ENCODE measurements around the gene TMEM273.
"Not testable (repeated sequence)": the region's sequence is repeated elsewhere in the genome, so short reads cannot be mapped to it uniquely, and the experiment has no call there.

The TMEM273 gene

GRCh38 chr10:49217645-49218044 lies 29.5 kb upstream of the TMEM273 start:
- H3K27ac Mint-ChIP-seq: no peak overlapping the region

DNA sequence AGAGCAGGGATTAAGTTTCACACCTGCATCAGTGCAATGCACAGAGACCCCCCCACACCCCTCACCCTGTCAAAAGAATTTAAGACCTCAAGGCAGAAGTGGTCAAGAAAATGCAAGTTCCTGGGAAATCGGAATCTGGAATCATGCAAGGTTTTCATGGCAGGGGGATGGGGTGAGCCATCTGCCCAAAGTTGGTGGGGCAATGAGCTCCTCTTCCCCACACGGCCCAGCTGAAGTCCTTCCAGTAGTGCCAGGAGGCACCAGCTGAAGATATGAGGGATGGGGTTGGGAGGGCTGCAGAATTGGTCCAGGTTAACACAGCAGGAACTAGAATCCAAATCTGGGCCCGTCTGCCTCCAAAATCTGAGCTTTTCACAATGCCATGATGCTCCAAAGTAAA lies 25.0 kb upstream of the TMEM273 start:
- Mint-ChIP-seq H3K4me1 (ENCODE audit: low read depth) (peaks cover 10% of the 10 kb centered on the region), H3K27me3 (peaks cover 28% of the 10 kb centered on the region)

More at GRCh38 chr10:49217645-49218044, 29.5 kb upstream of the TMEM273 start:
- Mint-ChIP-seq H3K27me3 (peaks cover 37% of the 10 kb centered on the region), H3K9me3 (no peaks in the 10 kb centered on the region), H3K36me3 (ENCODE audit: low read depth) (no peaks in the 10 kb centered on the region), H3K4me3 (no peak overlapping the region), H3K4me1 (ENCODE audit: low read depth) (peaks cover 10% of the 10 kb centered on the region)

DNA sequence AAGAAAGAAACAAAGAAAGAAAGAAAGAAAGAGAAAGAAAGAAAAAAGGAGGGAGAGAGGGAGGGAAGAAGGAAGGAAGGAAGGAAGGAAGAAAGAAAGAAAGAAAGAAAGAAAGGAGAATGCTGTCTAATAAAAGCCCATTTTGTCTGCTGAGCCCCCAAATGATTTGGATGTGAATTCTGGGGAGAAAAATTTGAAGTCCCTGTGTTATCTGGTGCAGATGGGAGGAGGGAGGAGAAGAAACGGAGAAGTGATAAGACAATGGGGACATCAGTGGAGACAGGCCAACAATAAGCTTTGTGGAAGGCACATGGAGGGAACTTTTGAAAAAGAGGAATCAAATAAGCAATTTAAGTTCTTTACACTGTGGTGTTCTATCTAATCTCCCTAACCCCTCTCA lies 24.6 kb upstream of the TMEM273 start:
- H3K27ac Mint-ChIP-seq: no peak overlapping the region
- H3K36me3 Mint-ChIP-seq (ENCODE audit: low read depth): no peaks in the 10 kb centered on the region
- no peak overlapping the region for H3K4me3 Mint-ChIP-seq
- H3K4me1 Mint-ChIP-seq (ENCODE audit: low read depth): peaks cover 10% of the 10 kb centered on the region
- no peaks in the 10 kb centered on the region for H3K9me3 Mint-ChIP-seq
- H3K27me3 Mint-ChIP-seq: peaks cover 28% of the 10 kb centered on the region

More for the DNA sequence above, 25.0 kb upstream of the TMEM273 start:
- no peak overlapping the region for H3K27ac Mint-ChIP-seq
- no peaks in the 10 kb centered on the region for H3K36me3 Mint-ChIP-seq (ENCODE audit: low read depth)
- H3K4me3 Mint-ChIP-seq: no peak overlapping the region
- H3K9me3 Mint-ChIP-seq: no peaks in the 10 kb centered on the region

- H3K27ac Mint-ChIP-seq: no peak overlapping the region
- no peaks in the 10 kb centered on the region for H3K9me3 Mint-ChIP-seq
- no peaks in the 10 kb centered on the region for H3K36me3 Mint-ChIP-seq (ENCODE audit: low read depth)
- peaks cover 31% of the 10 kb centered on the region for H3K27me3 Mint-ChIP-seq
- H3K4me1 Mint-ChIP-seq (ENCODE audit: low read depth): peaks cover 10% of the 10 kb centered on the region
- H3K4me3 Mint-ChIP-seq: no peak overlapping the region
Observed at GRCh38 chr10:49212076-49212475, 23.9 kb upstream of the TMEM273 start.

GRCh38 chr10:49208996-49209395 lies 20.8 kb upstream of the TMEM273 start:
- H3K9me3 Mint-ChIP-seq: peaks cover 4% of the 10 kb centered on the region
- H3K4me1 Mint-ChIP-seq (ENCODE audit: low read depth): no peaks in the 10 kb centered on the region
- H3K27ac Mint-ChIP-seq: no peak overlapping the region

DNA sequence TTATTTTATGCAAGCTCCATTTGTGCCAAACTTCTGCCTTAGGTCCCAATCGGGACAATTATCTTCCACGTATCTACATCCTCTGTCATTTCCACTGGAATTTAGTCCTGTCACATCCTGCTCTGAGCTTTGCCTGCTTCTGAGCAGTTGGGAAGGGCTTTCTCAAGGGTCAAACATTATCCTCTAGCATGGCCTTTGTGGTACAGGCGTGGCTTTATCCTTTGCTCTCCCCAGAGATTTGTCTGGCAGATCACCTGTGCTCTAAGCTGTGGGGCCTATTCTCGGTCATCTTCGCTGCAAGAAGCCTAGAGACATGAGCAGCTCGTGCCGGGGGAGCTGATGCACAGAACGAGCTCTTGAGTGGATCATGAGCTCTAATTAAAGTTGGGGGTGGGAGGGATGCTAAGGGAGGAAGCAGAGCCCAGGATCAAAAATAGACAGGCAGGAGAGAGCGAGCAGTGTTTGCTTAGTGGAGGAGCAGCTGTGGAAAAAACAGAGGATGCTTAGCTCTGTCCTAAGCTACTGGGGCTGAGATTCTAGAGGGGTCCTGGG lies 19.8 kb upstream of the TMEM273 start:
- Mint-ChIP-seq H3K36me3 (ENCODE audit: low read depth) (no peaks in the 10 kb centered on the region), H3K4me1 (ENCODE audit: low read depth) (no peaks in the 10 kb centered on the region), H3K27me3 (peaks cover 18% of the 10 kb centered on the region), H3K27ac (no peak overlapping the region), H3K9me3 (peaks cover 6% of the 10 kb centered on the region), H3K4me3 (no peak overlapping the region)

More at GRCh38 chr10:49208996-49209395, 20.8 kb upstream of the TMEM273 start:
- Mint-ChIP-seq H3K36me3 (ENCODE audit: low read depth) (no peaks in the 10 kb centered on the region), H3K27me3 (peaks cover 22% of the 10 kb centered on the region), H3K4me3 (no peak overlapping the region)

- H3K9me3 Mint-ChIP-seq: peaks cover 6% of the 10 kb centered on the region
- no peaks in the 10 kb centered on the region for H3K4me1 Mint-ChIP-seq (ENCODE audit: low read depth)
- no peak overlapping the region for H3K4me3 Mint-ChIP-seq
- no peaks in the 10 kb centered on the region for H3K36me3 Mint-ChIP-seq (ENCODE audit: low read depth)
- peaks cover 14% of the 10 kb centered on the region for H3K27me3 Mint-ChIP-seq
- H3K27ac Mint-ChIP-seq: no peak overlapping the region
Observed at GRCh38 chr10:49207113-49207512, 18.9 kb upstream of the TMEM273 start.

DNA sequence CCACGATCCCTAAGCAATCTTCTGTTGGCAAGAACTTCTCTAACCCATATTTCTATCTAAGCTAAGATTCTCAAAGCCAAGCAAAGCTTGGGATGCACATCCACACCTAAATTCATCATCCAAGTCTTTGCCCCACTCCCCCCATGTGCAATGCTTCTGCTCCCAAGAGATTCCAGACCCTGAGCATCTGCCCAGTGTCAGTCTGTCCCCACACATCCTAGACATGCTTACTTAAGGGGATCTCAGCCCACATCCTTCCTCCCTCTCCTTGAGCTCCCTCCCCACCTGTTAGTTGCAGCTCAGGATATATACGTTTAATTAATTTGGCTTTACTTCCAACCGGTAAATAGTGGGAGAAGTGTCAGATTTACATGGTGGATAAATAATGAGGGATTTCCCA lies 17.0 kb upstream of the TMEM273 start:
- peaks cover 6% of the 10 kb centered on the region for H3K9me3 Mint-ChIP-seq
- no peaks in the 10 kb centered on the region for H3K36me3 Mint-ChIP-seq (ENCODE audit: low read depth)
- H3K27ac Mint-ChIP-seq: no peak overlapping the region
- peaks cover 16% of the 10 kb centered on the region for H3K27me3 Mint-ChIP-seq
- no peak overlapping the region for H3K4me3 Mint-ChIP-seq
- H3K4me1 Mint-ChIP-seq (ENCODE audit: low read depth): no peaks in the 10 kb centered on the region

DNA sequence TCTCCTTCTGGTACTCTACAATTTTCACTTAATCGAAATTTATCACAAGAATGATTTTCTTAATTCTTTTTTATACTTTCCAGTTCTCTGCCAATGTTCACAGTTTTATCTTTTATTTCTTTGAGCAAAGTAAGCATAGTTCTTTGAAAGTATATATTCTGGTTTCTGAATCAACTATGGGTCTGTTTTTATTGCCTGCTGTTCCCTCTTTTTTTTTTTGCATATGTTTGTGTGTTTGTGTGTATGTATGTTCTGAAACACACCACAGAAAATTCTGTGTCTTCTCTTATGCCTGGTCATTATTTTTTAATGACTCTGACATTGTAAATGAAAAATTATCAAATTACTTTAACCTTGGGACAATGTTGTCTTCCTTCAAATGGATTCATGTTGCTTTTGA lies 15.9 kb upstream of the TMEM273 start:
- Mint-ChIP-seq H3K4me3 (no peak overlapping the region), H3K4me1 (ENCODE audit: low read depth) (no peaks in the 10 kb centered on the region), H3K9me3 (peaks cover 6% of the 10 kb centered on the region)

DNA sequence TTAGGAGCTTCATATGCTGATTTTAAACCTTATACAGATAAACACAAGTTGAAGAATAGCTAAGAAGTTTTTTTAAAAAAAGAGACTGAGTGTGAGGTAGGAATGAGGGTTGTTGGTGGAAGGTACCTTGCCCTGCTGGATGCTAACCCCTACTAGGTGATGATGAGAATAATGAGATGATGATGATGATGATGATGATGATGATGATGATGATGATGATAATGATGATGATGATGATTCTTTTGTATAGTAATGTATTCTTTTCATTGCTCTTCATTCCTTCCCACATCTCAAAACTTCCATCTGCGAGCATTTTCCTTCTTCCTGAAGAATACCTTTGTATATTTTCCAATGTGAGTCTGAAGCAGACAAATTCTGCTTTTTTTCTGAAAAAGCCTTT lies 14.1 kb upstream of the TMEM273 start:
- Mint-ChIP-seq H3K27ac (no peak overlapping the region), H3K9me3 (peaks cover 6% of the 10 kb centered on the region), H3K27me3 (peaks cover 24% of the 10 kb centered on the region), H3K4me3 (no peak overlapping the region), H3K4me1 (ENCODE audit: low read depth) (no peaks in the 10 kb centered on the region), H3K36me3 (ENCODE audit: low read depth) (no peaks in the 10 kb centered on the region)

More for the DNA sequence above, 15.9 kb upstream of the TMEM273 start:
- Mint-ChIP-seq H3K36me3 (ENCODE audit: low read depth) (no peaks in the 10 kb centered on the region), H3K27me3 (peaks cover 16% of the 10 kb centered on the region), H3K27ac (no peak overlapping the region)

DNA sequence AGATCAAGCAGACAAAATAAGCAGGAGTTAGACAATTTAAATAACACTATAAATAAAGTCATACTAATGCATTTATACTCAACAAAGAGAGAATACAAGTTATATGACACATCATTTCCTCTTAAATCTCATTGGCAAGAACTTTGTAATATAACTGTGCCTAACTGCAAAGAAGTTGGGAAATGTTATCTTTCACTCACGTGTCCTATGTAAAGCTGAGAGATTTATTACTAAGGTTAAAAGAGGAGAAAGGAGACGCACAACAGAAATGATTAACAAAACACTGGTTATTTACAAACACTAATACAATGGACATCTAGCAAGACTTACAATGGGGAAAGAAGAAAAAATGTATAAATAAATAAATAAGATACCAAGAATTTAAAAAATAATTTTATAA lies 12.7 kb upstream of the TMEM273 start:
- Mint-ChIP-seq H3K4me3 (no peak overlapping the region), H3K4me1 (ENCODE audit: low read depth) (no peaks in the 10 kb centered on the region), H3K27ac (no peak overlapping the region), H3K9me3 (peaks cover 6% of the 10 kb centered on the region), H3K36me3 (ENCODE audit: low read depth) (no peaks in the 10 kb centered on the region), H3K27me3 (peaks cover 29% of the 10 kb centered on the region)

GRCh38 chr10:49197171-49197570 lies 9.0 kb upstream of the TMEM273 start:
- H3K4me3 Mint-ChIP-seq: no peak overlapping the region
- peaks cover 23% of the 10 kb centered on the region for H3K27me3 Mint-ChIP-seq
- peaks cover 5% of the 10 kb centered on the region for H3K4me1 Mint-ChIP-seq (ENCODE audit: low read depth)
- no peak overlapping the region for H3K27ac Mint-ChIP-seq
- no peaks in the 10 kb centered on the region for H3K36me3 Mint-ChIP-seq (ENCODE audit: low read depth)
- no peaks in the 10 kb centered on the region for H3K9me3 Mint-ChIP-seq

DNA sequence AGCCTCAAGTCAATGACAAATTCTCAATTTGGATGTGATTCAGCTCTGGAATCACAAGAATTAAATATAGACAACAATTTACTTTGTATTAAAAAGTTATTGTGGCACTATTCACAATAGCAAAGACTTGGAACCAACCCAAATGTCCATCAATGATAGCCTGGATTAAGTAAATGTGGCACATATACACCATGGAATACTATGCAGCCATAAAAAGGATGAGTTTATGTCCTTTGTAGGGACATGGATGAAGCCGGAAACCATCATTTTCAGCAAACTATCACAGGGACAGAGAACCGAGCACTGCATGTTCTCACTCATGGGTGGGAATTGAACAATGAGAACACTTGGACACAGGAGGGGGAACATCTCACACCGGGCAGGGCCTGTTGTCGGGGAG lies 7.7 kb upstream of the TMEM273 start:
- H3K9me3 Mint-ChIP-seq; H3K27ac Mint-ChIP-seq; H3K36me3 Mint-ChIP-seq (ENCODE audit: low read depth); H3K4me3 Mint-ChIP-seq: not testable (repeated sequence)
- Mint-ChIP-seq H3K27me3 (peaks cover 24% of the 10 kb centered on the region), H3K4me1 (ENCODE audit: low read depth) (peaks cover 13% of the 10 kb centered on the region)

DNA sequence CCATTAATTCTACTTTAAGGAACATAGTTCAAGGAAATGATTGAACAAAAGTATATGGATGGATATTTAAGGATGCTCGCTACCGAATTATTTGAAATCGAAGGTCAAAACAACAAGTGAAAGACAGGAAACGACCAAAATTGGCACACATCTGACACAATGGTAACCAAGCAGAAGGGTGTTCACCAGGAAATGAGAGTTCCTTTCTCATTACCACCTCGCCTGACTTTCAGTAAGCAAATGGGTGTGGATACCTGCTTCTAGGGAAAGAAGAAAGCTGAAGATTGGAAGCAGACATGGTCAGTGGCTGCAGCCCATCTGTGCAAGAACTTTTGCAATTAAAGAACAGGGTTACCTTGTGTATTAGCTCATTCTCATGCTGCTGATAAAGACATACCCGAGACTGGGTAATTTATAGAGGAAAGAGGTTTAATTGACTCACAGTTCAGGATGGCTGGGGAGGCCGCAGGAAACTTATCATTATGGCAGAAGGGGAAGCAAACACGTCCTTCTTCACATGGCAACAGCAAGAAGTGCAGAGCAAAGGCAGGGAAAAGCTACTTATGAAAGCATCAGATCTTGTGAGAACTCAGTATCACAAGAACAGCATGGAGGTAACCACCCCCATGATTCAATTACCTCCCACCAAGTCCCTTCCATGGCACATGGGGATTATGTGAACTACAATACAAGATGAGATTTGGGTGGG lies 6.2 kb upstream of the TMEM273 start:
- Mint-ChIP-seq H3K4me1 (ENCODE audit: low read depth) (peaks cover 24% of the 10 kb centered on the region), H3K36me3 (ENCODE audit: low read depth) (no peaks in the 10 kb centered on the region), H3K4me3 (peak overlapping the region; percentile 43), H3K27me3 (peaks cover 28% of the 10 kb centered on the region), H3K27ac (peak overlapping the region; percentile 3), H3K9me3 (no peaks in the 10 kb centered on the region)

DNA sequence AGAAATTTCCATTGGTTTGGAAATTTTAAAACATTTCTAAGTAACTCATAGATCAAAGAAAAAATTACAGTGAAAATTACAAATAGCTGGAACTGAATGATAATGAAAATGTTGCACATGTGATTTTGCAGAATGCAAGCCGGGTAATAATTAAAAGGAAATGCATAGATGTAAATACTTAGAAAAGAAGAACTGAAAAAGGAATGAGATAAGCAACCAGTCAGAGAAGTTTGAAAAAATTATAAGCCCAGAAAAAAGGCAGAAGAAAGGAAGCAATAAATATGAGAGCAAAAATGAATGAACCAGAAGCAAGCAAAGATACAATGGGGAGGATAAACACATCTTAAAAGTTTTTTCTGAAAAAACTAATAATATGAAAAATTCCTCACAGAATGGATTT lies 3.2 kb upstream of the TMEM273 start:
- H3K27ac Mint-ChIP-seq: peak overlapping the region; percentile 67
- peaks cover 42% of the 10 kb centered on the region for H3K4me1 Mint-ChIP-seq (ENCODE audit: low read depth)
- H3K36me3 Mint-ChIP-seq (ENCODE audit: low read depth): no peaks in the 10 kb centered on the region
- peak overlapping the region; percentile 59 for H3K4me3 Mint-ChIP-seq
- no peaks in the 10 kb centered on the region for H3K9me3 Mint-ChIP-seq
- H3K27me3 Mint-ChIP-seq: peaks cover 29% of the 10 kb centered on the region

DNA sequence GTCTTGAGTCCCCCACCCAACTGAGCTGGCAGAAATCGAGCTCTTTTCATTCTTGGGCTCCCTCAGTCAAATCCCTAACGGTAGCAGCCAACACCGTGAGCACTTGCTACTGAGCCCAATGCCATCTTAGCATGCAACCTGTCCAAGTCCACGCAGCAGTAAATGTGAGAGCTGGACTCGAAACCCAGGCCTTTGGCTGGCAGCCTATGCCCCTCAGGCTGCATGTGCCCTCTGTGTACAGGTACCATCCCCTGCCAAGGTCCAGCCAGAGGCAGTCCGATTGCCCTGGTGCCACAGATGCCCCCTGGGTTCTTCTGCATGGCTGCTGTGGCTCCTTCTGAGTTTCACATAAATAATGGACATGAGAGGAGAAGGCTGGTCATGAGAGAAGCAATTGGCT lies 1.2 kb upstream of the TMEM273 start:
- H3K27me3 Mint-ChIP-seq: peaks cover 29% of the 10 kb centered on the region
- peaks cover 44% of the 10 kb centered on the region for H3K4me1 Mint-ChIP-seq (ENCODE audit: low read depth)
- H3K27ac Mint-ChIP-seq: peak overlapping the region; percentile 67
- no peaks in the 10 kb centered on the region for H3K9me3 Mint-ChIP-seq
- no peaks in the 10 kb centered on the region for H3K36me3 Mint-ChIP-seq (ENCODE audit: low read depth)
- peak overlapping the region; percentile 59 for H3K4me3 Mint-ChIP-seq
